Epithelial cell of esophagus (primary cell): Measurements from ENCODE around the gene UAP1.
A peak's percentile ranks its signal among the peaks of the same experiment; 100 is the strongest.

Source experiments
- DNase-seq: peaks from one replicate; pipeline ENCODE4 v3.0.0; 2010; ENCODE audit warnings: low read depth
- H3K4me3 ChIP-seq: 2 replicates; pipeline ENCODE4 v1.5.1; 2011; ENCODE audit warnings: mild to moderate bottlenecking, low read length, control low read depth
- CTCF ChIP-seq: IDR thresholded peaks from 2 replicates; pipeline ENCODE4 v1.5.1; 2011; ENCODE audit warnings: low read depth, mild to moderate bottlenecking, low read length, control low read depth, inconsistent platforms; ENCODE audit not compliant: insufficient read depth; ENCODE audit errors: missing control alignments

The UAP1 gene

GRCh38 chr1:162561616-162562469 is at the start of gene UAP1:
Gene UAP1 (plus strand): TSS chr1:162561722. CDS start chr1:162566069, 4,347 bp downstream.
- peak; percentile 16 for DNase-seq
- no peak for TF ChIP-seq CTCF

GRCh38 chr1:162527314-162527713 is 34.2 kb upstream of the UAP1 start:
- DNase-seq = no peak
- H3K4me3 ChIP-seq = no peak overlapping the region
- TF ChIP-seq CTCF = no peak

More at GRCh38 chr1:162561616-162562469, at the start of gene UAP1:
- H3K4me3 ChIP-seq = peak within 1 kb of the TSS; percentile 72

GRCh38 chr1:162530307-162530987 is 31.1 kb upstream of the UAP1 start:
- no peak overlapping the region for H3K4me3 ChIP-seq
- DNase-seq = peak; percentile 42
- no peak for TF ChIP-seq CTCF

GRCh38 chr1:162530988-162531319 is 30.6 kb upstream of the UAP1 start:
- H3K4me3 ChIP-seq = no peak overlapping the region
- no peak for DNase-seq
- TF ChIP-seq CTCF = no peak

GRCh38 chr1:162535501-162535900 is 26.0 kb upstream of the UAP1 start:
- no peak for DNase-seq
- no peak for TF ChIP-seq CTCF
- H3K4me3 ChIP-seq = no peak overlapping the region

- no peak for TF ChIP-seq CTCF
- DNase-seq = peak; percentile 36
- no peak overlapping the region for H3K4me3 ChIP-seq
Measured at GRCh38 chr1:162536511-162536910, 25.0 kb upstream of the UAP1 start.
